NCI-H82 treated with DMSO at 0.1 percent for 48 hours (cell line): ENCODE results near the gene TIPIN.
"Not testable (repeated sequence)": the region's sequence is repeated elsewhere in the genome, so short reads cannot be mapped to it uniquely, and the experiment has no call there.

Experiments used
- DNase-seq: peaks from one replicate; lab custom pipeline; 2025; ENCODE audit not compliant: unreplicated experiment; lab: John Stamatoyannopoulos, UW

Gene TIPIN, protein sequence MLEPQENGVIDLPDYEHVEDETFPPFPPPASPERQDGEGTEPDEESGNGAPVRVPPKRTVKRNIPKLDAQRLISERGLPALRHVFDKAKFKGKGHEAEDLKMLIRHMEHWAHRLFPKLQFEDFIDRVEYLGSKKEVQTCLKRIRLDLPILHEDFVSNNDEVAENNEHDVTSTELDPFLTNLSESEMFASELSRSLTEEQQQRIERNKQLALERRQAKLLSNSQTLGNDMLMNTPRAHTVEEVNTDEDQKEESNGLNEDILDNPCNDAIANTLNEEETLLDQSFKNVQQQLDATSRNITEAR

DNA sequence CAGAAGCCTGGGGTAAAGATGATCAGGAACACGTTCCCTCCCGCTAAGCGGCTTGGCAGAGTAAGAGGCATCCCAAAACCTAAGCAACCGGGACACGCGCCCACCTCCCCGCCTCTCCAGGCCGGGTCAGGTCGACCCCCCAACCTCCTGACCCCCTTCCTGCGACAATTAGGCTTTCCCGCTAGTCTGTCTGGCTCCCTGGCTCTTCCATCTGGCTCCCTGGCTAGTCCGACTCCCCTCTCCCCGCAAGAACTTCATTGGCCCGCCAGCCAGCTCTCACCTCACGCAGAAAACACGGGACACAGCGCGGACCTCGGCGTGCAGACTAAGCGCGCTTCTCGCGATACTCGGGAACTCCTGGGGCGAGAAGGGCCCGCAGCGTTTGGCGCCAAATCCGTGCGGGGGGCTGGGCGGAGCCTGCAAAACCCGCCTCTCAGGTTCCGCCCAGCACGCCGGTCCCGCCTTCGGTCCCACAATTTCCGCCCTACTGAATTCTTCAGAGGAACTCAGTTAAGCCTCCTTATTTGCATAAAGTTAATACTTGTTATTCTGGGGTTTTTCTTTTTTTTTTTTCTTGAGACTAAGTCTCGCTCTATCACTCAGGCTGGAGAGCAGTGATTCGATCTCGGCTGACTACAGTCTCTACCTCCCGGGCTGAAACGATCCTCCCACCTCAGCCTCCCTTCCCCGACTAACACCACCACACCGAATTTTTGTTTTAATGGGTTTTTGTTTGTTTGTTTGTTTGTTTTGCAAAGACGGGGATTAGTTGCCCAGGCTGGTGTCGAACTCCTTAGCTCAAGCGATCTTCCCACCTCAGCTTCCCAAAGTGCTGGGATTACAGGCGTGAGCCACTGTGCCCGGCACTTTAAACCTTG is at the start of gene TIPIN:
Gene TIPIN (minus strand): TSS at position 327 of the 878 bp plus-strand sequence. CDS start 3,738 bp downstream, outside the sequence.
- peak; percentile 90 for DNase-seq

DNA sequence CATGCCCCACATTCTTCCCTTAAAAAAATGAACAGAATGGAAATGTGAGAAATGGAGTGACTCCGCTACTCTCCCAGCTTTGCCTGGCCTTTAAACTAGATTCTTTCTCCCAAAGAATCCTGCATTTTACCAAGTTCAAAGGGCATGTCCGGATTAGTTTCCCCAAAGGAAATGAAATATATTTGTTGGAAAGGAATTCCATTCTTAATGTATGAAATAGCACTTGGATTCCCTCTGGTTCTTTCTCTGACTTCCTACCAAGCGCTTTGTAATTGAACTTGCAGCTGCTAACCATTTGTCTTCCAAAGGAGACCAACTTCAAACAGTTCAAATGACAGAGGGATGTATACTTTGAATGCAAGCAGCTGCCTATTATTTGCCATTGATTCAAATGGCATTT is 49.1 kb upstream of the TIPIN start:
- no peak for DNase-seq

DNA sequence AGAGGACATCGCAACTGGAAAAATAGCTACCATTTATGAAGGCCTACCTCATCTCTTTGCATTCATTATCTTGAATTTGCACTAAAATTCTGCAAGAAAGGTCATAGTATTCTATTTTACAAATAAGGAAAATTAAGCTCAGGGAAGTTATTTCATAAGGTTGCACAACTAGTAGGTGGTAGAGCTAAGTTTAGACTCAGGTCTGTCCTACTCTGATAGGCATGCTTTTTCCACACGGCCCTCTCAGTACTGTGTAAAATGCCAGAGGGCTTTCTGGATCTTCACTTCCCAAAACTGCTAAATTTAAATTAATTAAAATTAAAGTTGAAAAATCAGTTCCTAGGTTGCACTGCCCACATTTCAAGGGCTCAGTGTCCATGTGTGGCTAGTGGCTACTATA is 48.5 kb upstream of the TIPIN start:
- DNase-seq = no peak

GRCh38 chr15:66404532-66404931 is 48.0 kb upstream of the TIPIN start:
- DNase-seq = no peak

GRCh38 chr15:66404122-66404521 is 47.6 kb upstream of the TIPIN start:
- DNase-seq = no peak

GRCh38 chr15:66403323-66403722 is 46.8 kb upstream of the TIPIN start:
- DNase-seq = no peak

DNA sequence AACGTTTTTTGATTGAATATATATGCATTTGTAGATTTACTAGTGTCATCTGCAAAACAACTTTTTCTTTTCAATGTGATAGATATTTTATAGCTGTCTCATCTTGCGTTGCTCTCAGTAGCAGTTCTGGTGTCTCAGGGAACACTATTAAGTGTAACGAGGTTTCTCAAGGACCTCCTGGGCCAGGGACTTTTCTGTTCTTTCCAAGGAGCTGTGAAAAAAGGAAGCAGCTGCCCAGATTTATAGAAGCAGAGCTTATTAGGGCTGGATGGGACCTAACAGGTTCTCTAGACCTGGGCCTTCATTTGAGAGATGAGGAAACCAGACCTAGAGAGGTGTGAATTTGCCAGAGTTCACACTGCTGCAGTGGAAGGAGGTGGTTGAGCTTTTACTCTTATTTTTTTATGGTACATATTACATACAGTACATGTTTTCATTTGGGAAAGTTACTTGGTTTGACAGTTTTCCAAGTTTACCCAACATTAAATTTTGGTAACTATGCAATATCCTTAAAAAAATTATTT is 46.3 kb upstream of the TIPIN start:
- DNase-seq = no peak

DNA sequence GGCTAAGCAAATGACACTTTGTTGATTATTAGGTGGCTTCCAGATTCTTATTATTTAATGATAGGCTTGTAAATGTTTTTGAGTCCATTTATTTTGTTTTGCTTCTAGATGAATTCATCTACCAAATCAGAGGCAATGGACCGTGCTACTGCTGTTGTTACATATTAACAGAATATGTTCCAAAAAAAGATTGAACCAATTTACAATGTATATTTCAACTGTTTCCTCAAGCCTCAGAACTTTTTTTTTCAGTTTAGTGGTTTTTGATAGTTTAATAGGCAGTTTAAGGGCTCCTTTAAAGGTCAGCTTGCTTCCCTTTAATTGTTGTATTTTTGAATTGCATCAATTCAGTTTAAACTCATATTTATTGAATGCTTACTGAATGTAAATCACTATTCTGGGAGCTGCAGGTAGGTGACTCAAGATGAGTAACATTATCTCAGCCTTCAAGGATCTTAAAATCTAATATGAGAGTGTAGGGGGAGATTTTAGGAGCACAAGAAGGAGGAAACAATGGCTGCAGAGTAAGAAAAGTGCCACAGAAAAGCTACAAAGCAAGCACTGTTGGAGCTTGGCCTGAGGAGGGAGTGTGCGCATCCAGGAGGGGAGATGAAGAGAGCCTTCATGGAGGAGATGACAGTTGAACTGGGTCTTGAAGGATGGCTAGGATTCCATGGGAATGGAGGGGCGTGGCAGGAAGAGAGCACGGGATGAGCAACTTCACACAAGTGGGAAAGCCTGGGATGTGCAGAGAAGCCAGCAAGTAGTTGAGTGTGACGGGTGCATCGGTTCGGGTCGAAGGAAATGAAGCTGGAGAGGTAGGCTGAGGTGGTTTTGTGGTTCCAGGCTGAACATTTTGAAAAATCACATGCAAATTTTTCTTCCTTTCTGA is 44.9 kb upstream of the TIPIN start:
- no peak for DNase-seq

DNA sequence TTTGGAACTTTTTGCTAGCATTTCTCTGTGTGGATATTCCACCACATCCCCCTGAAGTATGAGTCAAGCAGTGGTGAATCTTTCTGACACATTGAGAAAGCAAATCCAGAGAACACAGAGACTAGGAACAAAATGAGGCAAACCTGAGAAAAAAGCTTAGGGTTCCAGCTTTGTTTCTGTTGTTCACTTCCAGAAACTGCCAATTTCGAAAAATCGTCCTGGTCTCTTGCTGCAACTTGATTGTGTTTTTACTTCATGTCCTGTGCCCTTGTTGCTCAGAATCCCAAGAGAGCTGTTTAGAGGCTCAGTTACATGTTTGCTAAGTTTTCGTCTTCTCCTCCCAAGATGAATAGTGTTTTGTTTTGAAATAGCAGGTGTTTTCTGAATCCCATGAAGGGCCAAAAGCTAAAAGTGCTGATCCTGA is 43.9 kb upstream of the TIPIN start:
- no peak for DNase-seq

DNA sequence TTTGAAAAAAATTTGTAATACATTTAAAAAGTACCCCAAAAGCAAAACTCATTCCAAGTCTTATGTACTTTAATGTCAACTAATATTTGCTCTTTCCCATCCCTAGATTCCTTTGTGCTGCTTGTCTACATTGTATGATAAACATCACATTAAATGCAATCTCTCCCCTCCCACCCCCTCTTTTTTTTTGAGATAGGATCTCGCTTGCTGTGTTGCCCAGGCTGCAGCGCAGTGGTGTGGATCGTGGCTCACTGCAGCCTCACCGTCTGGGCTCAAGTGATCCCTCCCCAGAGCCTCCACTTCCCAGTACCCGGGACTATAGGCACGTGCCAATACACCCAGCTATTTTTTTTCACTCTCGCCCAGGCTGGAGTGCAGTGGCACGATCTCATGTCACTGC is 42.8 kb upstream of the TIPIN start:
- no peak for DNase-seq

GRCh38 chr15:66394915-66395314 is 38.4 kb upstream of the TIPIN start:
- DNase-seq = no peak

GRCh38 chr15:66394472-66394871 is 38.0 kb upstream of the TIPIN start:
- DNase-seq = no peak

DNA sequence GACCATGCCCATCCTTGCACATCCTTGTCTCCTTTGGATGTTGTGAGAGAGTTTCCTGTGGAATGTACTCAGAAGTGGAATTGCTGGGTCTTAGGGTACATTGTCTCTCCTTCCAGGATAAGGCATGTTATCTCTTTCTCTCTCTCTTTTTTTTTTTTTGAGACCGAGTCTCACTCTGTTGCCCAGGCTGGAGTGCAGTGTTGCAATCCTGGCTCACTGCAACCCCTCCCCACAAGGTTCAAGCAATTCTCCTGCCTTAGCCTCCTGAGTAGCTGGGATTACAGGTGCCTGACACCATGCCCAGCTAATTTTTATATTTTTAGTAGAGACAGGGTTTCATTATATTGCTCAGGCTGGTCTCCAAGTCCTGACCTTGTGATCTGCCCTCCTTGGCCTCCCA is 36.6 kb upstream of the TIPIN start:
- not testable (repeated sequence) for DNase-seq

- DNase-seq = no peak
Measured at GRCh38 chr15:66390678-66391077, 34.2 kb upstream of the TIPIN start.

- no peak for DNase-seq
Measured at GRCh38 chr15:66389859-66390381, 33.4 kb upstream of the TIPIN start.

DNA sequence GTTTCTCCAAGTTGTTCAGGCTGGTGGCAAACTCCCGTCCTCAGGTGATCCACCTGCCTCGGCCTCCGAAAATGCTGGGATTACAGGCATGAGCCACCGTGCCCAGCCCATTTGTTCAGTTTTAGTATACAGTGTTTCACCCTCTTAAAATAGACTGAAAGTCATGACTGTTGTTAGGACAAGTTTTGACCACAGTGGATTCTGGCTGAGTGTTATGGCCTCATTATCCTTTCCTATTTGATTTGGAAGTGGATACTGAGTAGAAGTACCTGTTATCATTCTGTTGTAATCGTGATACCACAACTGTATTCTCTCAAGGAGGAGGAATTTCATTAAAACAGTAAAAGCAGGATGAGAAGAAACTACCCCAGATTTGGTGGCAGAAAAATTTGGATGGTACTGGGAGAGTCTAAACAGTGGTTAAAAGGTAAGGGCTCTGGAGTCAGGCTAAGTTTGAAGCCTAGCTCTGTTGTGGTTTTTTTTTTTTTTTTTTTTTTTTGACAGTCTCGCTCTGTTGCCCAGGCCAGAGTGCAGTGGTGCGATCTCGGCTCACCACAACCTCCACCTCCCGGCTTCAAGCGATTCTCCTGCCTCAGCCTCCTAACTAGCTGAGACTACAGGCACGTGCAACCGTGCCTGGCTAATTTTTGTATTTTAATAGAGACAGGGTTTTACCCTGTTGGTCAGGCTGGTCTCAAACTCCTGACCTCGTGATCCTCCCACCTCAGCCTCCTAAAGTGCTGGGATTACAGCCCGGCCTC is 32.8 kb upstream of the TIPIN start:
- no peak for DNase-seq

DNA sequence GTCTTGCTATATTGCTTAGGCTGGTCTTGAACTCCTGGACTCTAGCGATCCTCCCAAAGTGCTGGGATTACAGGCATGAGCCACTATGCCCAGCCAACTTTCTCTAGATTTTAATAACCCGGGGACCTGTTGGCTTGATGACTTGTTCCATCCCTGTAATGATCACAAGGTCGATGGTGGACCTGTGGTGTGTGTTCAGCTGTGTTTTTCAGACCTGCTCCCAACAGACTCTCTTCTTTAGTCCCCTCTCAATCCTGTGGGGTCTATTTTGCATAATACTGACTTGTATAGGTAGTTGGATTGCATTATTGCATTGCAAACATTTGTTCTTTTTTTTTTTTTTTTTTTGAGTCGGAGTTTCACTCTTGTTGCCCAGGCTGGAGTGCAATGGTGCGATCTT is 32.1 kb upstream of the TIPIN start:
- no peak for DNase-seq

GRCh38 chr15:66388043-66388363 is 31.5 kb upstream of the TIPIN start:
- no peak for DNase-seq

- DNase-seq = peak; percentile 11
Measured at GRCh38 chr15:66387163-66388042, 30.9 kb upstream of the TIPIN start.
